SK-N-SH (cell line): ENCODE data around the gene DICER1.

Source experiments
- EP300 ChIP-seq, 2 experiments: IDR thresholded peaks; 2 replicates each; pipeline versions ENCODE4 v1.4.0 to v1.6.1; 2012; ENCODE audit warnings: borderline replicate concordance in 1 of 2, low read depth in 1 of 2, low read length in 1 of 2
- TF ChIP-seq, protein P1 (sequence below): fragments of 200-600 bp; sonication (generic); IDR thresholded peaks from 2 replicates; pipeline ENCODE4 v1.6.1; 2017; ENCODE audit warnings: antibody characterized with exemption, mild to moderate bottlenecking, moderate library complexity

GRCh38 chr14:95041477-95042020 lies 115.8 kb downstream of the DICER1 start:
- TF ChIP-seq, protein P1, sequence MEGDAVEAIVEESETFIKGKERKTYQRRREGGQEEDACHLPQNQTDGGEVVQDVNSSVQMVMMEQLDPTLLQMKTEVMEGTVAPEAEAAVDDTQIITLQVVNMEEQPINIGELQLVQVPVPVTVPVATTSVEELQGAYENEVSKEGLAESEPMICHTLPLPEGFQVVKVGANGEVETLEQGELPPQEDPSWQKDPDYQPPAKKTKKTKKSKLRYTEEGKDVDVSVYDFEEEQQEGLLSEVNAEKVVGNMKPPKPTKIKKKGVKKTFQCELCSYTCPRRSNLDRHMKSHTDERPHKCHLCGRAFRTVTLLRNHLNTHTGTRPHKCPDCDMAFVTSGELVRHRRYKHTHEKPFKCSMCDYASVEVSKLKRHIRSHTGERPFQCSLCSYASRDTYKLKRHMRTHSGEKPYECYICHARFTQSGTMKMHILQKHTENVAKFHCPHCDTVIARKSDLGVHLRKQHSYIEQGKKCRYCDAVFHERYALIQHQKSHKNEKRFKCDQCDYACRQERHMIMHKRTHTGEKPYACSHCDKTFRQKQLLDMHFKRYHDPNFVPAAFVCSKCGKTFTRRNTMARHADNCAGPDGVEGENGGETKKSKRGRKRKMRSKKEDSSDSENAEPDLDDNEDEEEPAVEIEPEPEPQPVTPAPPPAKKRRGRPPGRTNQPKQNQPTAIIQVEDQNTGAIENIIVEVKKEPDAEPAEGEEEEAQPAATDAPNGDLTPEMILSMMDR, result no peak
- TF ChIP-seq EP300 (IDR thresholded peaks at IDR 0.05; ENCODE audit: borderline replicate concordance in 1 of 2, low read depth in 1 of 2, low read length in 1 of 2), result no peak
